ENCODE data around the gene BPIFB3. TPM values are rescaled to one million over a fixed set of nuclear protein-coding genes. Genes with fewer than 3 reads are reported as not detected.

BPIFB3 gene
- total RNA-seq, 4 donors from 2014 or later = not detected

DNA sequence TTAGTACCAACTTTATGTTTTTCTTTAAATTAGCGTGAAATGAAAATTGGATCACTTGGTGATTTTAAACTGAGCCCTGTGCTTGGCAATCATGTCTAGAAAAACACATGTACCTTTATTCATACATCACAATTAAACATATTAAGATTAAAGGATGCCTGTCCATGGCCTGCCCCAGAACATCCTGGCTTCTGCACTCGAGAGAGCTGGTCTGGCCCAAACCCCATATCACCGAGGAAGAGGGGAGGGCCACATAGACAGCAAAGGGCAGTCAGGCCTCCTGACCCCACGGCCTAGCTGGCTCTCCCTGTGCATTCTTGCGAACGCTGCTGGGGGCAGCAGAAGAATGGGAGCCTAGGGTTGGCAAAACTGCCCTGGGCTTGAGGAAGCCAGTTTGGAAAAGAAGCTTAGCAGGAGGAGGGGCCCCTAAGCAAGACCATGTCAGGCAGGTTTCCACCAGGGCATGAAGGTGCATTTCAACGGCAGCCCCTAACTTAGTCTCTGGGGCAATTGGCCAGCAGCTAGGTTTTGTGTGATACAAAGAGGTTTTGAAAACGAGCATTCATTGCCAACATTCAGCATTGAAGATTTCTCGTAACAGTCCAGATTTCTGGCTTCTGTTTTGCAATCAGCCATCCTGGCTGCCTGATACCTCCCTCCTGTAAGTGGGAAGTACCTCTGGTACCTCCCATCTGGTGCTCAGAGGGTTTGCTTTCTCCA is 8.6 kb downstream of the BPIFB3 start:
- in situ Hi-C loops (cut with MboI; ENCODE audit: low sequenced_read_pairs in 4 of 4) (no loop called here), intact Hi-C loops (cut with DNase I; ENCODE audit: low total_unique reads) (no loop called here)
- Histone ChIP-seq H3K4me1 (no peaks in the 10 kb centered on the region), H3K36me3 (no peaks in the 10 kb centered on the region), H3K27me3 (no peaks in the 10 kb centered on the region), H3K9me3 (no peaks in the 10 kb centered on the region), H3K27ac (no peak overlapping the region), H3K4me3 (no peak overlapping the region)
- no peak for TF ChIP-seq POLR2A (IDR thresholded peaks at IDR 0.05)
- TF ChIP-seq, protein P1, sequence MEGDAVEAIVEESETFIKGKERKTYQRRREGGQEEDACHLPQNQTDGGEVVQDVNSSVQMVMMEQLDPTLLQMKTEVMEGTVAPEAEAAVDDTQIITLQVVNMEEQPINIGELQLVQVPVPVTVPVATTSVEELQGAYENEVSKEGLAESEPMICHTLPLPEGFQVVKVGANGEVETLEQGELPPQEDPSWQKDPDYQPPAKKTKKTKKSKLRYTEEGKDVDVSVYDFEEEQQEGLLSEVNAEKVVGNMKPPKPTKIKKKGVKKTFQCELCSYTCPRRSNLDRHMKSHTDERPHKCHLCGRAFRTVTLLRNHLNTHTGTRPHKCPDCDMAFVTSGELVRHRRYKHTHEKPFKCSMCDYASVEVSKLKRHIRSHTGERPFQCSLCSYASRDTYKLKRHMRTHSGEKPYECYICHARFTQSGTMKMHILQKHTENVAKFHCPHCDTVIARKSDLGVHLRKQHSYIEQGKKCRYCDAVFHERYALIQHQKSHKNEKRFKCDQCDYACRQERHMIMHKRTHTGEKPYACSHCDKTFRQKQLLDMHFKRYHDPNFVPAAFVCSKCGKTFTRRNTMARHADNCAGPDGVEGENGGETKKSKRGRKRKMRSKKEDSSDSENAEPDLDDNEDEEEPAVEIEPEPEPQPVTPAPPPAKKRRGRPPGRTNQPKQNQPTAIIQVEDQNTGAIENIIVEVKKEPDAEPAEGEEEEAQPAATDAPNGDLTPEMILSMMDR (IDR thresholded peaks at IDR 0.05 in 4 of 5, conservative IDR thresholded peaks at IDR 0.05 in 1 of 5) = no peak
- ATAC-seq (no peak), DNase-seq (no peak)

- H3K27me3 ChIP-seq = no peaks in the 10 kb centered on the region
- no peaks in the 10 kb centered on the region for H3K4me1 ChIP-seq
- H3K36me3 ChIP-seq = no peaks in the 10 kb centered on the region
- H3K9me3 ChIP-seq = no peaks in the 10 kb centered on the region
- H3K27ac ChIP-seq = no peak overlapping the region
- in situ Hi-C loops (cut with MboI; ENCODE audit: low sequenced_read_pairs in 4 of 4) (no loop called here), intact Hi-C loops (cut with DNase I; ENCODE audit: low total_unique reads) (no loop called here)
- DNase-seq (no peak), ATAC-seq (no peak)
- TF ChIP-seq POLR2A (IDR thresholded peaks at IDR 0.05) = no peak
- TF ChIP-seq, protein P1 (IDR thresholded peaks at IDR 0.05 in 4 of 5, conservative IDR thresholded peaks at IDR 0.05 in 1 of 5) = no peak
- H3K4me3 ChIP-seq = no peak overlapping the region
Observed at GRCh38 chr20:33062825-33063149, 9.1 kb downstream of the BPIFB3 start.

DNA sequence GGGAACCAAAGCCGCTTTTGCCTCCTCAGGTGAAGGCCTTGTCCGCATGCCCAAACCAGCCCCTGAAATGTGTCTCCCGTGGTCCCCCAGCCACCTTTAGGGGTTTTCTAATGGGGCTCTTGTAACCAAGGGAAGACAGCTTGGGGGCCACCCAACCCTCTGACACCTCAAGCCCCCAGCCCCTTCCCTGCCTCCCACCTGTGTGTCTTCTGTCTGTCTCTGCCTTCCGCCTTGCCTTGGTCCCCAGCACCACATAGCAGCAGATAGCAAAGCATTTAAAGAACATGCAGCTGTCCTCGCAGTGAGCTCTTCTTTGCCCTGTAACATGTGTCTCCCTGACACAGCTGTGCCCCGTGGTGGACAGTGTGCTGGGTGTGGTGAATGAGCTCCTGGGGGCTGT is 9.6 kb downstream of the BPIFB3 start:
- Histone ChIP-seq H3K4me3 (no peak overlapping the region), H3K4me1 (no peaks in the 10 kb centered on the region), H3K9me3 (no peaks in the 10 kb centered on the region), H3K27me3 (no peaks in the 10 kb centered on the region), H3K27ac (no peak overlapping the region), H3K36me3 (no peaks in the 10 kb centered on the region)
- intact Hi-C loops (cut with DNase I; ENCODE audit: low total_unique reads) = no loop called here
- ATAC-seq (no peak), DNase-seq (no peak)
- in situ Hi-C loops (cut with MboI; ENCODE audit: low sequenced_read_pairs in 4 of 4) = no loop called here
- no peak for TF ChIP-seq POLR2A (IDR thresholded peaks at IDR 0.05)
- TF ChIP-seq, protein P1 (IDR thresholded peaks at IDR 0.05 in 4 of 5, conservative IDR thresholded peaks at IDR 0.05 in 1 of 5) = no peak

DNA sequence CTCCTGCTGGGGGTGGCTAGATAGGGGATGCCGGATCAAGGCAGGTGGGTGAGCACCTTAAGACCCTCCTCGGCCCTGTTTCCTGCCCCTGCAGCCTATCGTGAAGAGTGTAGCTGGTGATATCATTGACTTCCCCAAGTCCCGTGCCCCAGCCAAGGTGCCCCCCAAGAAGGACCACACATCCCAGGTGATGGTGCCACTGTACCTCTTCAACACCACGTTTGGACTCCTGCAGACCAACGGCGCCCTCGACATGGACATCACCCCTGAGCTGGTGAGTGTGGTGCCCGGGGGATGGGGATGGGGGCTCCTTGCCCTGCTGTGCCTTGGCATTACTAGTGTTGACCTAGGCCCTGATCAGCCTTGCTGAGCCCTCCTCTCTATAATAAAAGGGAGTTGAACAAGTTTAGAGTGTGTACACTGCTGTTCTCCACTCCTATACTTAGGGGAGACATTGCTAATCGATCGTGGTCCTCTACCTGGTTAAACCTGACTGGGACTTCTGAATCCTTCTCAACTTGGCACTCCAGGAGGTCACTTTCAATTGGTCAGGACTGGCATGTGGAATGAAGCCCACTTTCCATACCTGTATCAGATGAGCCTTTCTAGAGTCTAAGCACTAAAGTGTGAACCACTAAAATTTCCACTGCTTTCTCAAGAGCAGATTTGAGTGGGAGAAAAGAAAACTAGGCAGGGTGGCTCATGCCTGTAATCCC is 11.0 kb downstream of the BPIFB3 start:
- ATAC-seq (no peak), DNase-seq (no peak)
- in situ Hi-C loops (cut with MboI; ENCODE audit: low sequenced_read_pairs in 4 of 4) = no loop called here
- no peak overlapping the region for H3K4me3 ChIP-seq
- no peaks in the 10 kb centered on the region for H3K9me3 ChIP-seq
- intact Hi-C loops (cut with DNase I; ENCODE audit: low total_unique reads) = no loop called here
- H3K27me3 ChIP-seq = no peaks in the 10 kb centered on the region
- H3K27ac ChIP-seq = no peak overlapping the region
- no peaks in the 10 kb centered on the region for H3K4me1 ChIP-seq
- TF ChIP-seq, protein P1 (IDR thresholded peaks at IDR 0.05 in 4 of 5, conservative IDR thresholded peaks at IDR 0.05 in 1 of 5) = no peak
- TF ChIP-seq POLR2A (IDR thresholded peaks at IDR 0.05) = no peak
- H3K36me3 ChIP-seq = no peaks in the 10 kb centered on the region

Measured in gastrocnemius medialis (tissue), 4 donors.